HG02884 (cell line): ENCODE measurements around the gene C2orf80.
"Not testable (repeated sequence)": the region's sequence is repeated elsewhere in the genome, so short reads cannot be mapped to it uniquely, and the experiment has no call there.

Experiments used
- ATAC-seq: cut with Tn5 transposase; IDR thresholded peaks from one replicate; pipeline ENCODE4 v1.9.1; 2021; ENCODE audit warnings: mild to moderate bottlenecking, moderate library complexity; ENCODE audit not compliant: unreplicated experiment

The C2orf80 gene

DNA sequence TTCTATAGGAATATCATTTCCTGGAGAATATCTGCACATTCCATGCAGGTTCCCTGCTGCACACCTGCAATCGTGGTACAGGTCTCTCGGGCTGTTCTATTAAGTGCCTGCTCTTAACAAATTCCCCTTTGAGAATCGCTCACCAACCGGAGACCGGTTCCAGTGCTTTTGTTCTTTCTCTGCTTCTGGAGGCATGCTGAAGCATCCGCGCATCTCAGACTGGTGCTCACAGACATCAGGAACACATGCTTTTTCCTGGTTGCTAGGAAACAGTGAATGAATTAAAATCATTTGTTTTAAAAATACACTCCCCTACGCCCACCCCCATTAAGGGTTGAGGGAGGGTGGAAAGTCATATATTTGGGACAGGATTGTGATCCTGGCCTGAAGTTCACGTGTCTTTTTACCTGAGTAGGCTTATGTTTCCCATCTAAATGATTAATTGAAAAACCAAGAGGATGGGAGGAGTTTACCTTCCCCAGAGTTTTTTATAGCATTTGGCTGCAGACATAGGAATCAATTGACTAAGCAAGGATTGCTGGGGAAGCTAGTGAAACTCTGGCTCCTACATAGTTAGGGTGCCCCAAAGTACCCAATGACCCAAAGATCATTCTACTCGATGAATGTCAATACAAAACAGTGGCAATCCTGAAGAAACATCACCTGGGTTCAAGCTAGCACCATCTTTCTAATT, at the start of gene C2orf80:
C2orf80 (minus strand) TSS at position 221 of the 694 bp plus-strand sequence. CDS start 3,044 bp downstream, outside the sequence.
- ATAC-seq, result no peak

DNA sequence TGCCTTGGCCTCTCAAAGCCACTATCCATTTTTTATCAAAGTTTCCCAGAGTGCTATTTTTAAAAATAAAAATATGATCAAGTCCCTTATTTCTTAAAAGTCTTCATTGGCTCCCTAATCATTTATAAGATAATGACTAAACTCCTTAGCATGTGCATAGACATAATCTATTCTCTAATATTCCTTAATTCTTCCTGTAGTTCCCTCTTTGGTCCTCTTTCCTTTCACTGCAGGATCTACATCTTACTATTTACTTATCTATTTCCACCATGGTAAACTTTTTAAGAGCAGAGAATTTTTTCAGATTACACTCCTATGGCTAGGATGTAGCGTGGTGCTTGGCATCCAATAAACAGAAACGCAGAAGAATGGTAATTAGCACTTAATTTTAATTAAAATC, 46.0 kb upstream of the C2orf80 start:
- ATAC-seq, result no peak

DNA sequence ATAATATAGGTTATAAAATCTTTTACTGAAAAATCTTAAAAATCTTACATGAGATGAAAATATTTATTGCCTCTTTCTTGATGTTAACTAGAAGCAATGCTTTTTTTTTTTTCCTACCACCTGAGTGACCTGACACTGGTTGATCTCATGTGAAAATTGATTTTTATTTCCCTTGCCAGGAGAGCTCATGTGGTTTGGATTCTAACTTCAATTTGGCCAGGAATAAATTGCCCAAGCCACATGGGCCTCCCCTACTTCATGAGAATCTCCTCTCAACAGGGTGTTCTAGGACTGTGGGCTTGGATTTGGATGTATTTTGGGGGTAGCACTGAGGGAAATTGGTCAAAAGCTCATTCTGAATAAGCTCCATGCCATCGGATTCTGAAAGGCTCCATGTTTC, 45.0 kb upstream of the C2orf80 start:
- no peak for ATAC-seq

DNA sequence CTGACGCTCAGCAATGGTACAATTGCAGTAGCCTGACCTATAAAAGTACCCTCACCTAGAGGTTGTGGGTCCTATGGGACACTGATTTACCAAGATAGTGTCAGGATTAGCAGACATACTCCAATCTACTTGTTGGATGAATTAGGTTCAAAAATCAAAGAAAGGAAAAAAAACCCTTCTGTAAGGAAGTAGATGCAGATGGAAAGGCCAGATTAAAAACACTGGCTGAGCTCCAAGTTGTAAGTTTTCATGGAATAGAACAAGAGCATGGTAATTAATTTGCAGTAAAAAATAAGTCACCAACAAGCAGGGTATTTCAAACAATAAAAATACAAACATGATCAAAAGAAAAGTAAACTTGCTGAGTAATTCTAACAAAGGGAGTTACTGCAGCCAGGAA, 38.6 kb upstream of the C2orf80 start:
- no peak for ATAC-seq

DNA sequence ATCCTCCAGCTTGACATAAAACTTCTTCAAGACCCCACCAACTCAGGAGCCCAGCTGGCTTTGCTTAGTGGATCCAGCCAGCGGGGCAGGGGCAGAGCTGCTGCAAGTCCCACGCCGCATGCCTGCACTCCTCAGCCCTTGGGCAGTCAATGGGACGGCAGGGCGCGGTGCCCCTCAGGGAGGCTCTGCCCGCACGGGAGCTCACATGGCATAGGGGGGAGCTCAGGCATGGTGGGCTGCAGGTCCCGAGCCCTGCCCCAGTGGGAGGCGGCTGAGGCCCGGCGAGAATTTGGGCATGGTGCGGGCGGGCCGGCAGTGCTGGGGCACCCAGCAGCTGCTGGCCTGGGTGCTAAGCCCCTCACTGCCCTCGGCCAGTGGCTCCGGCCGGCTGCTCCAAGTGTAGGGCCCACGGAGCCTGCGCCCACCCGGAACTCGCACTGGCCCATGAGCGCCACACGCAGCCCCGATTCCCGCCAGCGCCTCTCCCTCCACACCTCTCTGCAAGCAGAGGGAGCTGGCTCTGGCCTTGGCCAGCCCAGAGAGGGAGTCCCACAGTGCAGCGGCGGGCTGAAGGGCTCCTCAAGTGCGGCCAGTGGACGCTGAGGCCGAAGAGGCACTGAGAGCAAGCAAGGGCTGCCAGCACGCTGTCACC, 37.9 kb upstream of the C2orf80 start:
- ATAC-seq, result no peak

DNA sequence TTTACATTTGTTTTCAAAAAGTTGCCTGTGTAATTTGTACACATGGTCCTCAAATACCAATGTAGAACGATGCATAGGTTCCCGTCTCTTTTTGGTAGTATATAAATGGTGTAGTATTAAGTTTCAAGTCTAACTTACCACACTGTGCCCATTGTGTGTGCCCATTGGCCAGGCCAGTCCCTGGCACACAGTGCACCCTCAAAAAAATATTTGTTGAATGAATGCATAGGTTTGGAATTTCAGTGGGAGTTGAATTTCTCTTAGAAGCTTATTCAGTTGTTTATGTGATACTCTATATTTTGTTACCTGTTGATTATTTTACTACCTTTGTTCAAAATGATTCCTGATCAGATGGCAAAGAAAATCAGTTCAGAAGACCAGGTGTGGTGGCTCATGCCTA, 35.0 kb upstream of the C2orf80 start:
- ATAC-seq, result no peak

DNA sequence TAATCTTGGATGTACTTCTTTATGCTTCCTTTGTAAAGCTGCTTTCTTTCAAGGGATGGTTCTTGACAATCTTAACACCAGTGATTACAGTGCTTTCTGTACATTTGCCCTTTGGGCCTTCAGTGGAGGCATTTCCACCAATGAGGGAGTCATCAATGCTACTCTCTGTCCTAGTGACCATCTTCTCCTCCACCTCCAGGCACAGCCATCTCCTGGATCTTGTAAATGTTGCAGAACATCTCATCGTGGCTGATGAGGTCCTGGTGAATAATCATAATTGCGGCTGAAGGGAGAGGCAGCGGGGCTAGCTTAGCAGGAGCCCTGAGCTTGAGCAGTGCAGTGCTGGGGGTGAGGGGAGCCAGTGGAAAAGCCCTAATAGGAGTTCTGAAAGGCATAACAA, 32.5 kb upstream of the C2orf80 start:
- no peak for ATAC-seq

DNA sequence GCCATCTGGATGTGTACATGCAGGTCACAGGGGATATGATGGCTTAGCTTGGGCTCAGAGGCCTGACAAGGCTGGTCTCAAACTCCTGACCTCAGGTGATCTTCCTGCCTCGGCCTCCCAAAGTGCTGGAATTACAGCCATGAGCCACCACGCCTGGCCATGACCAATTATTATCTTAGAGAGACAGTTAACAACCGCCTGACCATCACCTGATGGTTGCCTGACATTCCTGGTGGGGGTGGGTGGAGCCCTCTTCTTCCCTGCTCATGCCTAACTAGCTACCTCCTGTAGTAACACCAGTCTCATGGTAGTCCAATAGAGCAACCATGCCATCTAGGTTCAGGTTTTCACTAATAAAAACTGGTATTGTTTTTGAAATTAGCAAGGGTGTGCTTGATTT, 32.0 kb upstream of the C2orf80 start:
- ATAC-seq, result not testable (repeated sequence)

DNA sequence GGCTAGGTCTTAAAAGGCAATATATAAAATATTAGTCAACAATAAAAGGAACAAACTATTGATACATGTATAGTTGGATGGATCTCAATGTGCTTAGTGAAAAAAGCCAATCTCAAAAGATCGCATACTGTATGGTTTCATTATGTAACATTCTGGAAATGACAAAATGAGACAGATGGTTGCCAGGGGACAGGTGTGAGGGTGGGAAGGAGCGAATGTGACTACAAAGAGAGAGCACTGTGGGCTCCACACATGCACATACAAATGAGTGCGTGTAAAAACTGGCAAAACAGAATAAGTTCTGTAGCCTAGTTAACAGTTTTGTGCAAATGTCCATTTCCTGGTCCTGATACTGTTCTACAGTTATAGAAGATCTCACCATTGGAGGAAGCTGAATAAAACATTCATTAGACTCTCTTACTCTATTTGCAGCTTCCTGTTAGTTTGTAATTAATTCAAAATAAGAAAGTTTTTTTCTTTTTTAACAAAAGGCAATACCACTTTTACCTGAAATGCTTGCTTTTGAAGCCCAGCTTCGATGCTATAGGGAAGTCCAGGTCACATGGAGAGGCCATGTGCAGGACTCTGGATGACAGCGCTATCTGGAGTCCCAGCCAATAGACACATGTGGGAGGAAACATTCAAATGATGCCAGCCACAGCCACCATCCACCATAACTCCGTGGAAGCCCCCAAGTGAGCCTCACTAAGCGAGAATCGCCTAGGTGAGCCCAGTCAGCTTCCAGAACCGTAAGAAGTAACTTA, 21.0 kb upstream of the C2orf80 start:
- ATAC-seq, result no peak

DNA sequence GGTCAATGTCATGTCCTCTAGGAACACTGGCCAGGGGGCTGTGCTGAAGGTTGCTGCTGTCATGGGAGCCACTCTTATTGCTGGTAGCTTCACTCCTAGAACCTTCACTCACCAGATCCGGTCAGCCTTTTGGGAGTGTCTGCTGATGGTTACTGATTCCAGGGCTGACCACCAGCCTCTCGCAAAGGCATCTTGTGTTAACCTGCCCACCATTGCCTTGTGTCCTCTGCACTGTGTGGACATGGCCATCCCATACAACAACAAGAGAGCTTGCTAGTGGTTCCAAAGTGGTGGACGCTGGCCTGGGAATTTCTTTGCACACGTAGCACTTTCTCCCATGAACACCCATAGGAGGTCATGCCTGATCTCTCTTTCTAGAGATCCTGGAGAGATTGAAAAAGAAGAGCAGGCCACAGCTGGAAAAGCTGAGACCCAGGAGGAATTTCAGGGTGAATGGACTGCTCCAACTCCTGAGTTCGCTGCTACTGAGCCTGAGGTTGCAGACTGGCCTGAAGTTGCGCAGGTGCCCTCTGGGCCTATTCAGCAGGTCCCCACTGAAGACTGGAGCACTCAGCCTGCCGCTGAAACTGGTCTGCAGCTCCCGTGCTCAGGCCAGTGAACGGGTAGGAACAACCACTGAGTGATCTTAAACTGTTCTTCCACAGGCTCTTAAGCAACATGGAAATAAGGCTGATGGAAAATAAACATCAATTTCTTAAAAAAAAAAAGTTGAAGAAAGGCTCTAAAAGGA, 18.7 kb upstream of the C2orf80 start:
- no peak for ATAC-seq

DNA sequence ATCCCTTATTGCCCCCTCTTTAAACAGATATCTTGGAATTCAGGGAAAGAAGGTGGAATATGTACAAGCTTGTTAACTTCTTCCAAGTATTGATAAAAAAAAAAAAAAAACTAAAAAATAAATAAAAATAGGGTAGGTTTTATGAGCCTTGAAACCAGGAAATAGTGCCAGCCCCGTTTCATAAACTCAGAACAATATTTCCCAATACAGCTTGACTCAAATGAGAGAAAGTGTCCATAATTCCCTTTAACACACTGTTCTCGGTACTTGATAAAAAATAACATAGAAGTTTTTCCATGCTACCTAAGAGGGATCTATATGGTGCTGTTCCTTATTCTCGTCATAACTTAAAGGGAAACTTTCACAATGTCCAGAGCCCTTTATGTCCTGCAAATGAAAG, 17.9 kb upstream of the C2orf80 start:
- ATAC-seq, result no peak

DNA sequence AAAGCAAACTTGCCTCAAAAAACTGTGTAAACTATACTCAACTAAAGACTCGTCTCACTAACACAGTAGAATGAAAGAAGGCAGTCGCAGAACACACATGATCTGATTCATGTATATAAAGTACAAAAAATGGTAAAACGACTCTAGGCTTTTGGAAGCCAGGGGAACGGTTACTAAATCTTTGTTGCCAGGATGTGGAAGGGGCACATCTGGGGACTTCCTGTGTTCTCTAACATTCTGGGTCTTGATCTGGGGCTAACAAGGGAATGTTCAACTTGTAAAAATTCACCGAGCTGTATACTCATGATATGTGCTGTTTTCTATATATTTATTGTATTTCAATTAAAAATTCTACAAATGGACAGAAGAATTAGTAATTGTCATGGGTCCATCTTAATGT, 14.3 kb upstream of the C2orf80 start:
- ATAC-seq, result no peak

DNA sequence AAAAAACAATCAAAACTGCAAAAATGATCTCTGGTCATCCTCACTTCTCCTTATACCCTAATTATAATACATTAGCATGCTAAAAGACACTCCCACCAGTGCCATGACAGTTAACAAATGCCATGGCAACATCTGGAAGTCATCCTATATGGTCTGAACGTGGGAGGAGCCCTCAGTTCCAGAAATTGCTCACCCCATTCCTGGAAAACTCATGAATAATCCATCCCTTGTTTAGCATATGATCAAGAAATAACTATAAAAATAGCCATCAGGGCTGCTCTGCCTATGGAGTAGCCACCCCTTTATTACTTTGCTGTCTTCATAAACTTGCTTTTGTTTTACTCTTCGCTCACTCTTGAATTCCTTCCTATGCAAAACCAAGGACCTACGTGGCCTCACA, 5.7 kb upstream of the C2orf80 start:
- ATAC-seq, result no peak

DNA sequence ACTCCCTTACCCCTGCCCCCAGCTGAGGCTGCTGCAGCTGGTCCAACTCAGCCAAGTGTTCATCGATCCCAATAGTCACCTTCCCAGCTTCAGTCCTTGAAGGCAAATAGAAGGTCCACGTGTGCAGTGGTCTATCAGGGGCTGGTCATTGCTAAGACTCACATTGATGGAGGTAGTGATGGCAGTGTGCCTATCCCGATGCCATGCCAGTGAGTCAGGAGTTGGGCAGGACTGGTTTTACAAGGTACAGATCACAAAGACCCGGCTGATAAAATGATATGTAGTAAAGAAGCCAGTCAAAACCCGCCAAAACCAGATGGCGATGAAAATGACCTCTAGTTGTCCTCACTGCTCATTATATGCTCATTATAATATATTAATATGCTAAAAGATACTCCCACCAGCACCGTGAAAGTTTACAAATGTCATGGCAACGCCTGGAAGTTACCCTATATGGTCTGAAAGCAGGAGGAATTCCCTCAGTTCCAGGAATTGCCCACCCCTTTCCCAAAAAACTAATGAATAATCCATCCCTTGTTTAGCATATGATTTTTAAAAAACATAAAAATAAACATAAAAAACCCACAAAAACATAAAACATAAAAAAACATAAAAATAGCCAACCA, 2.9 kb upstream of the C2orf80 start:
- no peak for ATAC-seq

DNA sequence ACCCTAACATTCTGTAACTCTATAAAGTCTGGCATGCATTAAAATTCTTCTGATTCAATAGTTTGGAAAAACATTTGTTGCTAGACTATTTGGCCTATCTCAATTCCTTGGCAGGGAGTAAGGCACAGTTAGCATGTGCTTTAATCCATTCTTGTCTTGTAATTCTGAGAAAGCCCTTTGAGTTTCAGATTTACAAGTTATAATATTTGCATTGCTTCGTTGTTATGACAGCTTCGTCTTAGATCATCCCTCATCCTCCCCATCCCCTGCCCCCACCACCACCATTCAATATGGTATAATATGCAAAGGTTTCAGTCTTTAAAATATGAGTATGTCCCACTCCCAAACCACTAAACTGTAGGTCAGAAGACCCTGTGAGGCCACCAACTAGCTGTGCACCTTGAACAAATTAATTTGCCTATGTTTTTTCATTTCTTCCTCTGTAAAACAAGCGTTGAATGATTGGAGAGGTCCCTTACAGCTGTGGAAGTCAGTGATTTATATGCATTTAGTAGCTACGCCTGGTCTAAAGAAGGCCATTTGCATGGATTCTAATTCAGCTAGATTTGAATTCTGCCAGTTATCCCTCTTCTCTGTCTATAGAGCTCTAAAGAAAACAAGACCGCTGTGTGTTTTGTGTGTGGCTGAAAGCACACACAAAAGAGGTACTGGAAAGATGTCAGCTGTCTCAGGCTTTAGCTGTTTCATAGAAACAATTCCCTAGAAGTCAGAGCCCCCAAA, 591 bp downstream of the C2orf80 start:
- ATAC-seq, result no peak

DNA sequence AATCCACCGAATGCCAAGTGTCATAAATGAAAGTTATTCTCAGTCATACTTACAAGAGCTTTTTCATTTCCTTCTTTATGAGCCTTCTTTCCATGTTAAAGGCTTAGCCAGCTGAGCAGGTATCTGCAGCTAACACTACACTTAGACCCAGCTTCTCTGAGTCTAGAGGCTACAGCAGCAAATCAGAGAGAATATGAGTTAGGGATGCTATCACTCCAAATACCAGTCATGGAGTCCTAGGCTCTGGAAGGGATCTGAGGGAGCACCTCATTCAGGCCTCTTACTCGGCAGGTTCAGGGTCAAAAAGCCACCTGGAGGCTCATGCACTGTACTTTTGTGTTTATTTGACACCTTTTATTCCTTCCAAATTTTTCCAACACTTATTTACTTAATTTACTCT, 2.9 kb downstream of the C2orf80 start:
- no peak for ATAC-seq

DNA sequence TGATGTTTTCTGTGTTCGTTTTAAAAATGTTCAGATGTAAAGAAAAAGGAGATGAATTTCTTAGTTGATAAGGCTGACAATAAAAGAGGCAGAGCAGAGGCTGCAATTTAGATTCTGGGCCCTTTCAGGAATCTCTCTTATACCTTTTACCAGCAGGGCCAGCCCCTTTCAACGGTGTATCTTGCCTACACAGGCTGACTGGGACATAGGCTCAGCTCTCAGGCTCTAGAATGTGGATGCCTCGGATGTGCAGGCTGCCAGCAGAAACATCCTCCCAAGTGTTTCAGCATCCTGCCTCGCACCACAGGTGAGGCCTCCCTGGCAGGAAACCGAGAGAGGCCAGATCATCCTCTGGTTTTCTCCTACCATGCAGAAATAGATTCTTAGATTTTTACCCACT, 3.4 kb downstream of the C2orf80 start:
- ATAC-seq, result no peak

DNA sequence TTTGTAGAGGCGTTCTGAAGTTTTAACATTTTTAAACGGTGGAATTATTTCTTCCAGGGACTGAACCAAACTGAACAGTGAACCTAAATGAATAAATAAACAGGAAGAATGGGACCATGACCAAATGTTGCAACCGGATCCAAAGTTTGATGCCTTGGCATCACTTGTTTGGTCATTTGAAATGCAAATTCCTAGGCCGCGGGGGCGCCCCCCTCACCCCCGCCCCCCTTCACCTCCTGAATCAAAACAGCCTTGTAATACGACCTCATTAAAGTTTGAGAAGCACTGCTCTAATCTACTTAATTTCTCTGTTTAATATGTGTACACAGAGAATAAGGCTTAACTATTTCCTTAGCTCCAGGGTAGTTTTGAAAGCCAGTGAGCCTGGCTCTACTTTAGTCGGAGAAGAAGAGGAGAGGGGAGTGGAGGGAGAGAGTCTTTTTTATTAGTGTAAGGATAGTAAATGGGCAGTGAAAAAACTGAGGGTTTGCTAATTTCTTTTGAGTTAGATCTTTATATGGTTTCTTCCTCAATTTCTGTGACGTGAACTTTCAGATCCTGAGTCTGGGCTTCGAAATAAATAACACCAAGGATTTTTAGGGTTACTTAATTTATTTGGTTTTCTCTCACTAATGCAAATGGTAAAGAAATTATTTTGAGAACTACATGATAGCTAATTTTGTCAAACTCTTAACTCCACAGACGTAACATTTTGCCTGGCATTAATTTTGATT, 5.7 kb downstream of the C2orf80 start:
- ATAC-seq, result no peak

DNA sequence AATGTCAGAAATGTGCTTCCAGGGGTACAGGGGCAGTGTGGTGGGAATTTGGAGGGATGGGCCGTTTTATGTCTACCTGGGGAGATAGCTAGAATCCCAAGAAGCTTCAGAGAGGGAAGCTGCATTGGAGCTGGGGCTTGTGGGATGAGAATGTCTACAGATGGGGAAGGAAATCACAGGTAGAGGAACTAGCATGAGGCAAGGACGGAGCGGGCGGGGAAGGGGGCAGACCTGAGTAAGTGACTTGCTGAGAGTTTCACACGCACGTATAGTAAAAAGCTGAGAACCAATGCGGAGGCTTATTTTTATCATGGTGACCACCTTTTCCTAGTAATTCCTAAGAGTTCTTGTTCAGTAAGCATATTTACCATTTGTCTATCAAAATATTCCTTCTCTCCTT, 6.3 kb downstream of the C2orf80 start:
- ATAC-seq, result no peak

DNA sequence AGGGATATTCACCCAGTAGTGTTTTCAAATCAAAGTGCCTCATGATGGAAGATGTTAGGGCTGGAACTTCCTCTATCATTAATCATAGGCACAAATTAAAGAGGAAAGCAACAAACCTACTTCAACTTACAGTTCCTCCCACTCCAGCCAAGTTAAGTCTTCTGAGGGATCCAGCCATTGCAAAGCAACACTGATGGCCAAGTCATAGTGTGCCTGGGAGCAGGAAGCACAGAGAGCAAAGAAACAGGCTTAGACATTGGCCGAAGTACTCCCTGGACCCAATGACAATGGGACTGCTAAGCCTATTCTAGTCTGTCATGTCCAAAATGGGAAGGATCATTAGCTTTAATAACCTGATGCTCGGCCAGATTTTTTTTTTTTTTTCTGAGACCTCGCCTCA, 7.0 kb downstream of the C2orf80 start:
- no peak for ATAC-seq
